Glomerular endothelial cell (primary cell): ENCODE results near the gene ZNF496. TPM values are rescaled to one million over a fixed set of nuclear protein-coding genes. Genes with fewer than 3 reads are reported as not detected.

Source experiments
- DNase-seq: peaks from one replicate; pipeline ENCODE4 v3.0.0-alpha.2; 2011; ENCODE audit warnings: low read depth, low spot score; ENCODE audit errors: extremely low read depth
- total RNA-seq: library from RNA; depleted of rRNA; stranded (reverse); fragments of >200 nt; gene quantifications from 2 replicates; pipeline ENCODE4 v1.2.3, GENCODE V29; 2015

Gene ZNF496
- total RNA-seq, 1 donor from 2014 or later, result 55.9 TPM

- no peak for DNase-seq
Observed at GRCh38 chr1:247330548-247331171, 1.0 kb downstream of the ZNF496 start.

DNA sequence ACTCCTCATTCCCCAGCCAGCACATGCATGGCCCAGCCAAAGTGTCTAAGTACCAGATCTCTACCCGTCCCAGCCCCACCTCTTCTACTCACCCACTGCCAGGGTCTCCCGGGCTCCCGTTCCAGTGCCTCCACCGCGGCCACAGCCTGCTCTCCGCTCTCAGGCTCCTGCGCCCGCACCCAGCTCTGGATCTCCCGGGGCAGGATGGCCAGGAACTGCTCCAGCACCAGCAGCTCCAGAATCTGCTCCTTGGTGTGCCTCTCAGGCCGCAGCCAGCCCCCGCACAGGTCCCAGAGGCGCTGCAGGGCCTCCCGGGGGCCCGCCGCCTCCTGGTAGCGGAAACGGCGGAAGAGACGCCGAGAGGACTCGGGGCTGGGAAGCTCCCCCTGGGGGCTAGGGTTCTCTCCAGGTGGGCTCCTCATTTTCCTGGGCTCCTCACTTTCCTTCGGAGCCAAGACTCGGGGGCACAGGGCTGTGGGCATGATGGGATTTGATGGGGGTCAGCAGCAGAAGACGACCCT, 2.5 kb downstream of the ZNF496 start:
- no peak for DNase-seq

- DNase-seq, result no peak
Observed at GRCh38 chr1:247328311-247328710, 3.4 kb downstream of the ZNF496 start.

DNA sequence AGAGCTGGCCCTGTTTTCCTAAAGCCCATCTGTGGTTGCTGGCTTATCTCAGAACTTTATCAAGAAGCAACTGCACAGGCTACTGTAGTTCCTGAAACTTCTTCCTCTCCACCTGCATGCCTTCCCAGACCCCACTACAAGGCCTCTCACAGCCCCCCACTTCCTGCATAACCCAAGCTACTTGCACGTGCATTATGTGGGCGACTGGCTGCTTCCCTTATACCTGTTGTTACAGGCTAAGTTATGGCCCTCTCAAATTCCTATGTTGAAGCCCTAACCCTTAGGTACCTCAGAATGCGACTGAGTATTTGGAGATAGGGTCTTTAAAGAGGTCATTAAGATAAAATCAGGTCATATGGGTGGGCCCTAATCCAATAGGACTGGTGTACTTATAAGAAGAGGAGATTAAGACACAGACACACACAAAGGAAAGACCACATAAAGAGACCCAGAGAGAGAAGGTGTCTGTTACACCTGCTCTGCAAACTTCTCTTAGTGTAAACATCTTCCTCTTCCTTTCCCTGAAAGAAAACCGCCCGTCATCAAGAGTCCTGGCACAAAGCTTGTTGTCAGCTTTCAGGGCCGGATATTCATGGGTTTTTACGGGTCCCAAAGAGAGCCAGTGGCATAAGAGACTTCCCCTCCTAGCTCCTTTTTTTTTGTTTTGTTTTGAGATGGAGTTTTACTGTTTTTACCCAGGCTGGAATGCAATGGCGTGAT, 5.1 kb downstream of the ZNF496 start:
- DNase-seq, result no peak

DNA sequence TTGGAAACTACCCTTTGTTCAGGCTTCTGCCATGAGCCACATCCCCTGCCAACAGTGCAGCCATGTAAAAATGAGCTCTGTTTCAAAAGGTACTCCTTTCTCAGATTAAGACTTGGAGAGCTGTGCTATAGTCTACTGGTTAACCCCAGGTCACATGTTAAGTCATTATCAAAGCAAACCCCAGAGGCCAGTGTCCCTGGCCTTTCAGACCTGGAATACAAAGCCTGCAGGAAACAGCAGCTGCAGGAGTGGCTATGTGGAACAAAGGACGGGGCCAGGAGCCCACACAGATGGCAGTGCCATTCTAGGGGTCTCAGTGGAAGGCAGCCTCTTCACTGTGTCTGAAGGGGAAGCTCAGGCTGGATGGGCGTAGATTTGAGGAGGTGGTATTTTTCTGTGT, 6.7 kb downstream of the ZNF496 start:
- DNase-seq, result no peak

- no peak for DNase-seq
Observed at GRCh38 chr1:247324204-247324787, 7.4 kb downstream of the ZNF496 start.

GRCh38 chr1:247322849-247323586, 8.6 kb downstream of the ZNF496 start:
- no peak for DNase-seq

GRCh38 chr1:247322442-247322841, 9.2 kb downstream of the ZNF496 start:
- DNase-seq, result no peak

GRCh38 chr1:247317702-247318101, 14.0 kb downstream of the ZNF496 start:
- DNase-seq, result no peak

DNA sequence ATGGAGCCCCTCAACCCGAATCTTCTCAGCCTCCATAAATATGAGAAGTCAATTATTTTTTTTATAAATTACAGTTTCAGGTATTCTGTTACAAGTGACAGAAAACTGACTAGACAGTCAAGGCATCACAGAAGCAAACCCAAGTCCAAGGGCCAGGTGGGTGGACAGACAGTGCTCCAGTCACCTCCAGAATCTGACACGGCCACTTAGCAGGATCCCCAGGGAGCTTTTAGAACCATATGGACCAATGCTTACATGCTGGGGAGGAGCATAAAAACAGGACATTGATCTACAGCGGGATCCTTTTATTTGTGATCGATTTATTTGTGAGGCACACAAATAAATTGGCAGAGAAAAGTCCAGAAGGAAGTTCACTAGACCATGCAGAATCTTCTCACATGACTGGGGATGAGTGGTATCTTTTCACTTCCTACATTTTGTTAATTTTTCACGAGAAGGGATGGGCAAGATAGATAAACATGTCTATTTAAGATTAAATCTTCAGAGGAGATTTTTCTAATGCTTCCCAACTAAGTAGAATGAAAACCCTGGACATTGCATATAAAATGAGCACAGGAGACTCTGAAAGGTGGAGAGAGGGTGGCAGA, 15.0 kb downstream of the ZNF496 start:
- DNase-seq, result no peak

DNA sequence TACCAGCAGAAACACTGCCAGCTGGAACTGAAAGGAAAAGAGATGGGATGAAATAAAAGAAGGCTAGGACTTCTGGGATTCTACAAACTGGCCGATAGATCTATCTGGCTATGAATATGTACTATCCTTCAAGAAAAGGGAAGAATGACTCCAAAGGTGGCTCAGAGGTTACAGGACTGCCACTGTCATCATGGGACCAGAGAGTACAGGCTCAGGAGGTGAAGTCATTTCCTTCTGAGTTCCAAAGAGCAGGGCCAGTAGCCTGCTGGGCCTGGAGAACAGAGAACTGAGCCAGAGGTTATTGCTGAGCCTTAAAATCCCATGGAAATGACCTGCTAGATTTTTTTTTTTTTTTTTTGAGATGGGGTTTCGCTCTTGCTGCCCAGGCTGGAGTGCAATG, 27.6 kb downstream of the ZNF496 start:
- no peak for DNase-seq

DNA sequence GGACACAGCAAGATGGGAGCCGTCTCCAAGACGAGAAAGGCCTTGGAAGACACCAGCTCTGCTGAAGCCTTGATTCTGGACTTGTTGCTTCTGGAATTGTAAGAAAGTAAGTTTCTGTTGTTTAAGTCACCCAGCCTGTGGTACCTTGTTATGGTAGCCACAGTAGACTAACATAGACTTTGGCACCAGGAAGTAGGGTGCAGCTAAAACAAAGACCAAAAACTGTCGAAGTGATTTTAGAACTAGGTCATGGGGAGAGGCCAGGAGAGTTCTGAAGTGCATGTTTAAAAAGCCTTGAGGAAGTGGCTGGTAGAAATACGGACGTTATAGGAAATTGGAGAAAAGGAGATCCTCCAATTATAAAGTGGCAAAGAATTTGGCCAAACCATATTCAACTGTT, 28.5 kb downstream of the ZNF496 start:
- DNase-seq, result no peak

DNA sequence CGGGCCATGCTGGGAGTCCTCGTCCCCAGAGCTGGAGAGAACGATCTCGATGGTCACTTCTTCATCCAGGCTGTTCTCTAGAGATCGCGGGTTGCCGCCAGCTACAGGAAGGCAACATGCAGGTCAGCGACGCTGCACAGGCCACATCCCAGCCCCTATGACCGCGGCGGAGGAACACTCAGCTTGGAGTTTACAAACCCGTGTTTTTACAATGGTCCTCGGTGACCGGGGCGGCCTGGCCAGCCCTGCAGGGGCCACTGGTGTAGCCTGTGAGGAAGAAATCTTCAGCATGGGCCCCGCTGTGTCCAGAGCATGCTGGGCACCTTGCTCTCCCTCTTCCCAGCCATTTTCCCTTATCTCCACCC, 30.5 kb downstream of the ZNF496 start:
- no peak for DNase-seq

DNA sequence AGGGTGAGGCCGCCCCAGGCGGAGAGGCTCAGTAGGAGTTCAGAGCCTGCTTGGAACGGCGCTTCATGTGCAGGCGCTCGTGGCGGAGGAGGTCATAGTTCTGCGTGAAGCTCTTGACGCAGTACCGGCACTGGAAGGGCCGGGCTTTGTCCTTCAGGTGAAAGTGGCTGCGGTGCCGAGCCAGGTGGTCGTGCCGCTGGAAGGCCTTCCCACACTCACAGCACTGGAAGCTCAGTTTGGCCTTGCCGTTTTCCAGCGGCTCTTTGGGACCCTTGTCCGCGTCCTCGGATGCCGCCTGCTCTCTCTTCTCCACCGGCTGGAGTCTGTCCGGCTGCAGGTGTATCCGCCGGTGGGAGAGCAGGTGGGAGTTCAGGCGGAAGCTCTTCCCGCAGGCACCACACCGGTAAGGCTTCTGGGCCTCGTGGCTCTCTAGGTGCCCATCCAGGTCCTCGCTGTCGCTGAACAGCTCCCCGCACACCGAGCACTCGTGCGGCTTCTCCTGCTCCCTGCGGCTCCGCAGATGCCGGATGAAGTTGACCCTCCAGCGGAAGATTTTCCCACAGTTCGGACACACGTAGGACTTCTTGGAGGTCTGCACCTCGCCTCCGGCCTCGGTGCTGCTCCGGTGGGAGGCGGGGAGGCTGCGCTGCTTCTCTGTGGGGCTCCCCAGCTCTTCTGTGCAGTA, 31.0 kb downstream of the ZNF496 start:
- DNase-seq, result no peak

DNA sequence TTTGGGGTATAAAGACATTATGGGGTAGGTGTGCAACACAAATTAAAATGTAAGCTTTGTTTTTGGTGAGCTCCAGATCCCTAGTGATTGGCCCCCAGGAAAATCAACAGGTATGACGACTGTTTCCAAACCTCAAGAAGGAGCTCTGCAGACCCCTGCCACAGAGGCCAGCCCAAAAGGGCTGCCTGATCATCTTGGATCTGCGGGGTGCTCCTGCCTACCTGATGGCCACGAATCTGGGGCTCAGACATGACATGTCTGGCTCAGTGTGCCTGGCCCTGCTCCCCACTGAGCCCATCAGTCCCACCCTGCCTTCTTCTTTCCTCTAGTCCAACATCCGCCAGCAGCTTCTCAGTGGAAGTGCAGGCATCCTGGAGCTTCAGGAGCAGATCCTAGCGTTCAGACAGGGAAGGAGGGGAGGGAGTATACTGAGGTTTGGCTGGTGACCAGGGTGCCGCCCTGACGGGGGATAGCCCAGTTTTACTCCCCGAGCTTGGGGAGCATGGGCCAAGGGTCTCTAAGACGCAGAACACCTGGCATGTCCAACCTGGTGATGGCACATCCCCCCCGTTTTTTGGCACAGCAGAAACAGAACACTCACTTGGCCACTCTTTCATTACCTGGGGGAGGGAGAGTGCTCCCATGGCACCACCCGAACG, 31.8 kb downstream of the ZNF496 start:
- DNase-seq, result no peak

- DNase-seq, result no peak
Observed at GRCh38 chr1:247298701-247299100, 33.0 kb downstream of the ZNF496 start.

DNA sequence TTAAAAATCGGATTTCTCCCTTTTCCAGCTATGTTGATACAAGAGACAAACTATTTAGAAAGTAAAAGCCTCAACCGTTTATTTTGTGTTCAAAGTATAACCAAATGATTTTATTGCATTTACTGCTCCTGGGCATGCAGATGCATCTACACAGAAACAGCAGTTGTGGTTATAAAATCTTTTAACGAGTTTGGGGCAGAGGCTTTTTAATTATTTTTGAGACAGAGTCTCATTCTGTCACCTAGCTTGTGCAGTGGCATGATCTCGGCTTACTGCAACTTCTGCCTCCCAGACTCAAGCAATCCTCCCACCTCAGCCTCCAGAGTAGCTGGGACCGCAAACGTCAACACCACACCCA, 33.6 kb downstream of the ZNF496 start:
- no peak for DNase-seq

GRCh38 chr1:247297263-247298123, 34.2 kb downstream of the ZNF496 start:
- no peak for DNase-seq

DNA sequence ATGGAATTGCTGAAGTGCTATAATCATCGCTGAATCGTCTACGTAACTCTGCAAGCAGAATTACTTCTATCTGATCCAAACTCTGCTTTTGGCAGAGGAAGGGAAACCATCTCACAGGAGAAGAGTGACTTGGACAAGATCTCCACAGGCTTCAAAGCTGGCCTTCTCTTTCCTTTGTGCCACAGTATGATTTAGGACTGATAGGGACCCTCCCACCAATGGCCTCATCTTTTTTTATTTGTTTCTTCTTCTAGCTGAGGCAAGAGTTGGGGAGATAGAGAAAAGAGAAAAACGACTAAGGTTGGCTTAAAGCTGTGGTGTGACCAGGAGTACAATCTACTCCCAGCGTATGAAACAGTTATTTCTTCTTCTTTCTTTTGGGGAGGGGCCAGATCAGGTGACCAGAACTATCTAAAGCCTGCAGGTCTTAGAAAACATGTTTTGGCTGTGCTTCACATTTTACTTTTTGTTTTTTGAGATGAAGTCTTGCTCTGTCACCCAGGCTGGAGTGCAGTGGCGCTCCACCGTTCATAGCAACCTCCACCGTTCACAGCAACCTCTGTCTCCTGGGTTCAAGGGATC, 35.0 kb downstream of the ZNF496 start:
- no peak for DNase-seq
